HG02840 (cell line): Measurements from ENCODE around the gene OLFML3.

ENCODE experiments used
- ATAC-seq: cut with Tn5 transposase; IDR thresholded peaks from one replicate; pipeline ENCODE4 v1.9.1; 2021; ENCODE audit warnings: mild to moderate bottlenecking, moderate library complexity, moderate number of reproducible peaks; ENCODE audit not compliant: unreplicated experiment, low FRiP score

OLFML3 gene

GRCh38 chr1:114021665-114022099 lies 42.4 kb downstream of the OLFML3 start:
- ATAC-seq, result no peak

GRCh38 chr1:114022877-114023276 lies 43.6 kb downstream of the OLFML3 start:
- ATAC-seq, result no peak

- ATAC-seq, result no peak
Measured at GRCh38 chr1:114023377-114023776, 44.1 kb downstream of the OLFML3 start.

- ATAC-seq, result no peak
Measured at GRCh38 chr1:114024049-114024448, 44.8 kb downstream of the OLFML3 start.

DNA sequence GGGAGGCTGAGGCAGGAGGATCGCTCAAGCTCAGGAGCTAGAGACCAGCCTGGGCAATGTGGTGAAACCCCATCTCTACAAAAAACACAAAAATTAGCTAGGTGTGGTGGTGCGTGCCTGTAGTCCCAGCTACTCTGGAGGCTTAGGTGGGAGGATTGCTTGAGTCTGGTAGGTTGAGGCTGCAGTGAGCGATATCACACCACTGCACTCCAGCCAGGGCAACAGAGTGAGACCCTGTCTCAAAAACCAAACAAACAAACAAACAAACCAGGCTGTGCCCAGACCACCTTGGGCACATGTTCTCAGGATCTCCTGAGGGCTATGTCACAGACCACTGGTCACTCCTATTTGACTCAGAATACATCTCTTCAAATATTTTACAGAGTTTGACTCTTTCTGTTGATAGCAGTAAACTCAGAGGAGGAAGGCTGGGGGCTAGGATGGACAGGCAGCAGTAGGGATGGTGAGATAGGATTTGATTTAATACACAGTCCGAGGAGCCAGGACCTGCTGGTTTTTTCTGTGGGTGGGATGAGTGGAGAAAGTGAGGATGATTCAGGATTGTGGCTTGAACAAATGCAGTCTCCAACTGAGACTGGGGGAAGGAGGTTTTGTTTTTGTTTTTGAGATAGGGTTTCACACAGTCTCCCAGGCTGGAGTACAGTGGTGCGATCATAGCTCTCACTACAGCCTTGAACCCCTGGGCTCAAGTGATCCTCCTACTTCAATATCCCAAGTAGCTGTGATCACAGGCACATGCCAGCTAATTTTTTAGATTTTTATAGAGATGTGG lies 46.5 kb downstream of the OLFML3 start:
- no peak for ATAC-seq

DNA sequence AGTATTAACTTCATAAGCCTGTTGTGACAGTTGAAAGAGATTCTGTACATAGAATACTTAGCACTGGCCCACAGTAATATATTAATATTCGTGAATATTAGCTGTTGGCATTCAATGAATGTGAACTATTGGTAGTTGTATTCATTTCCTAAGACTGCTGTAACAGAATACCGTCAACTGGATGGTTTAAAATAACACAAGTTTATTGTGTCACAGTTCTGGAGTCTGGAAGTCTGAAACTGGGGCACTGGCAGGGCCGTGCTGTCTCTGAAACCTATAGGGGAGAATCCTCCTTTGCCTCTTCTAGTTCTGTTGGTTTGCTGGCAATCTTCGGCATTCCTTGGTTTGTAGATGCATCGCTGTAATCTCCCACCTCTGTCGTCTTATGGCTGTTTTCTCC lies 47.5 kb downstream of the OLFML3 start:
- ATAC-seq, result no peak
